NOMO-1 treated with dmso at 0.1 percent for 144 hours (cell line): Measurements from ENCODE around the gene CLCN3.
"Not testable (repeated sequence)": the region's sequence is repeated elsewhere in the genome, so short reads cannot be mapped to it uniquely, and the experiment has no call there.

Source experiments
- DNase-seq: peaks from one replicate; lab custom pipeline; 2025; ENCODE audit not compliant: unreplicated experiment; lab: John Stamatoyannopoulos, UW

CLCN3 gene

DNA sequence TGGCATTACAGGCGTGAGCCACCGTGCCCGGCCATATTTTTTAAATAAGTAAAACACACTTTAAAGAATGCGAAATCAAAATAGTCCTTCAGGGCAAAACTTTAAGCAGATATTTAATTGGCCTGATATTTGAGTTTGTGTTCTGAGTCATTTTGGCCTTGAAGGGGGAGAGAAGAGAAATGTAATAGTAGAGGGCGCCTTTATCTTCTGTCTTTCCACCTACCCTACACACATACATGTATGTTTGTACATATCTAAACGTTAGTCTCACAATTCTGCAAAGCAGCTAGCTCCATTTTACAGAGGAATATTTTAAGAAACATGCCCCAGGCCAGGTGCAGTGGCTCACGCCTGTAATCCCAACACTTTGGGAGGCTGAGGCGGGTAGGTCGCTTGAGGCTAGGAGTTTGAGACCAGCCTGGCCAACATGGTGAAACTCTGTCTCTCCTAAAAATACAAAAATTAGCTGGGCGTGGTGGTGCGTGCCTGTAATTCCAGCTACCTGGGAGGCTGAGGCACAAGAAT, 151.2 kb downstream of the CLCN3 start:
- not testable (repeated sequence) for DNase-seq
